HepG2 (cell line): Measurements from ENCODE around the gene ARMH3. TPM values are rescaled to one million over a fixed set of nuclear protein-coding genes. Genes with fewer than 3 reads are reported as not detected.

ENCODE experiments used
- CAMTA2 ChIP-seq: sonication (generic); formaldehyde crosslinking; IDR thresholded peaks from 2 replicates; pipeline ENCODE4 v1.4.0; 2020; ENCODE audit warnings: mild to moderate bottlenecking, missing genetic modification reagents, borderline replicate concordance
- CHD2 ChIP-seq: IDR thresholded peaks from 2 replicates; pipeline ENCODE4 v1.6.1; 2011; ENCODE audit warnings: low read depth, low read length, improper control_type of control experiment
- HOXA9 ChIP-seq: sonication (generic); formaldehyde crosslinking; IDR thresholded peaks from 2 replicates; pipeline ENCODE4 v1.8.1; 2022; ENCODE audit warnings: missing genetic modification reagents, mild to moderate bottlenecking, moderate library complexity, borderline replicate concordance
- ISX ChIP-seq: sonication (generic); formaldehyde crosslinking; conservative IDR thresholded peaks from 2 replicates; pipeline ENCODE4 v1.5.0; 2020; ENCODE audit warnings: missing genetic modification reagents
- KDM4B ChIP-seq: sonication (generic); formaldehyde crosslinking; IDR thresholded peaks from 2 replicates; pipeline ENCODE4 v1.4.0; 2020; ENCODE audit warnings: missing genetic modification reagents
- PITX1 ChIP-seq: sonication (generic); formaldehyde crosslinking; IDR thresholded peaks from 2 replicates; pipeline ENCODE4 v1.5.1; 2020; ENCODE audit warnings: mild to moderate bottlenecking, missing genetic modification reagents
- RARG ChIP-seq: sonication (generic); formaldehyde crosslinking; IDR thresholded peaks from 2 replicates; pipeline ENCODE4 v1.4.0; 2020; ENCODE audit warnings: low read depth, mild to moderate bottlenecking, missing genetic modification reagents
- SMAD3 ChIP-seq: sonication (generic); formaldehyde crosslinking; IDR thresholded peaks from 2 replicates; pipeline ENCODE4 v1.4.0; 2020; ENCODE audit warnings: missing genetic modification reagents
- ZHX2 ChIP-seq, 2 experiments: sonication (generic) in 1 of 2; formaldehyde crosslinking in 1 of 2; IDR thresholded peaks; 2 replicates each; pipeline versions ENCODE4 v1.6.1 to v1.9.0; 2014 to 2022; ENCODE audit warnings: antibody characterized with exemption in 1 of 2, borderline replicate concordance in 1 of 2, inconsistent platforms in 1 of 2, low read depth in 1 of 2, missing genetic modification reagents in 1 of 2
- ZNF121 ChIP-seq: sonication (generic); formaldehyde crosslinking; IDR thresholded peaks from 2 replicates; pipeline ENCODE4 v1.5.0; 2020; ENCODE audit warnings: mild to moderate bottlenecking, missing genetic modification reagents
- ZNF496 ChIP-seq: sonication (generic); formaldehyde crosslinking; IDR thresholded peaks from 2 replicates; pipeline ENCODE4 v1.8.1; 2023; ENCODE audit warnings: mild to moderate bottlenecking, moderate library complexity, missing genetic modification reagents; ENCODE audit not compliant: insufficient replicate concordance
- ZNF562 ChIP-seq: sonication (generic); formaldehyde crosslinking; IDR thresholded peaks from 2 replicates; pipeline ENCODE4 v1.8.0; 2022; ENCODE audit warnings: missing genetic modification reagents, borderline replicate concordance
- ZNF570 ChIP-seq: sonication (generic); formaldehyde crosslinking; IDR thresholded peaks from 2 replicates; pipeline ENCODE4 v1.4.0; 2020; ENCODE audit warnings: mild to moderate bottlenecking, missing genetic modification reagents, borderline replicate concordance
- polyA plus RNA-seq, 8 experiments: library from polyadenylated mRNA; depleted of rRNA in 3 of 8; stranded (reverse) in 7 of 8; unstranded in 1 of 8; fragments of >200 nt; fragmentation: Illumina TruSeq in 4 of 8; extraction: Trizol in 4 of 8; gene quantifications; 2 replicates each; pipeline versions ENCODE4 v1.2.1 to v1.2.3, GENCODE V29; 2011 to 2016; ENCODE audit warnings: low read depth in 4 of 8, missing spikeins in 1 of 8, mixed read lengths in 1 of 8; ENCODE audit not compliant: insufficient read depth in 1 of 8
- total RNA-seq, 5 experiments: library from RNA; depleted of rRNA; stranded (reverse); fragments of >200 nt; fragmentation: Illumina TruSeq; extraction: Trizol; gene quantifications; 2 replicates each; pipeline ENCODE4 v1.2.3, GENCODE V29; 2016; ENCODE audit warnings: low read depth in 1 of 5
- TF ChIP-seq, protein P1 (sequence below): sonication (generic); formaldehyde crosslinking; IDR thresholded peaks from 2 replicates; pipeline ENCODE4 v1.8.0; 2022; ENCODE audit warnings: mild to moderate bottlenecking, missing genetic modification reagents, moderate library complexity
- TF ChIP-seq, protein P2 (sequence below): sonication (generic); formaldehyde crosslinking; IDR thresholded peaks from 2 replicates; pipeline ENCODE4 v1.4.0; 2020; ENCODE audit warnings: missing genetic modification reagents

ARMH3 gene
- total and polyA plus RNA-seq, 2 of the 13 experiments (the other 11 are each of a cell fraction or from before 2014, with no cell fraction given): 8.4 to 16.9 TPM

- TF ChIP-seq ZHX2 (IDR thresholded peaks at IDR 0.05; ENCODE audit: low read depth) (no peak; the same call in 1 of the 2 replicates), ZHX2 (CRISPR knock-in tag; IDR thresholded peaks at IDR 0.05; ENCODE audit: borderline replicate concordance) (peak; percentile 72; the same call in 1 of the 2 replicates), ZNF121 (peak; percentile 62; the same call in 1 of the 2 replicates), RARG (CRISPR knock-in tag) (no peak), CAMTA2 (CRISPR knock-in tag) (no peak), CHD2 (peak; percentile 80), ZNF562 (CRISPR knock-in tag) (no peak), ZNF496 (CRISPR knock-in tag) (no peak), ZNF570 (CRISPR knock-in tag) (0 out of 2 replicates have a peak, but pooled peaks have one; percentile 34), PITX1 (CRISPR knock-in tag) (peak; percentile 77), SMAD3 (CRISPR knock-in tag) (peak; percentile 79; the same call in 1 of the 2 replicates), KDM4B (CRISPR knock-in tag) (no peak), ISX (CRISPR knock-in tag) (0 out of 2 replicates have a peak, but pooled peaks have one; percentile 57), HOXA9 (CRISPR knock-in tag) (no peak; the same call in 1 of the 2 replicates)
- TF ChIP-seq, protein P1, sequence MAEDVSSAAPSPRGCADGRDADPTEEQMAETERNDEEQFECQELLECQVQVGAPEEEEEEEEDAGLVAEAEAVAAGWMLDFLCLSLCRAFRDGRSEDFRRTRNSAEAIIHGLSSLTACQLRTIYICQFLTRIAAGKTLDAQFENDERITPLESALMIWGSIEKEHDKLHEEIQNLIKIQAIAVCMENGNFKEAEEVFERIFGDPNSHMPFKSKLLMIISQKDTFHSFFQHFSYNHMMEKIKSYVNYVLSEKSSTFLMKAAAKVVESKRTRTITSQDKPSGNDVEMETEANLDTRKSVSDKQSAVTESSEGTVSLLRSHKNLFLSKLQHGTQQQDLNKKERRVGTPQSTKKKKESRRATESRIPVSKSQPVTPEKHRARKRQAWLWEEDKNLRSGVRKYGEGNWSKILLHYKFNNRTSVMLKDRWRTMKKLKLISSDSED: no peak
- TF ChIP-seq, protein P2, sequence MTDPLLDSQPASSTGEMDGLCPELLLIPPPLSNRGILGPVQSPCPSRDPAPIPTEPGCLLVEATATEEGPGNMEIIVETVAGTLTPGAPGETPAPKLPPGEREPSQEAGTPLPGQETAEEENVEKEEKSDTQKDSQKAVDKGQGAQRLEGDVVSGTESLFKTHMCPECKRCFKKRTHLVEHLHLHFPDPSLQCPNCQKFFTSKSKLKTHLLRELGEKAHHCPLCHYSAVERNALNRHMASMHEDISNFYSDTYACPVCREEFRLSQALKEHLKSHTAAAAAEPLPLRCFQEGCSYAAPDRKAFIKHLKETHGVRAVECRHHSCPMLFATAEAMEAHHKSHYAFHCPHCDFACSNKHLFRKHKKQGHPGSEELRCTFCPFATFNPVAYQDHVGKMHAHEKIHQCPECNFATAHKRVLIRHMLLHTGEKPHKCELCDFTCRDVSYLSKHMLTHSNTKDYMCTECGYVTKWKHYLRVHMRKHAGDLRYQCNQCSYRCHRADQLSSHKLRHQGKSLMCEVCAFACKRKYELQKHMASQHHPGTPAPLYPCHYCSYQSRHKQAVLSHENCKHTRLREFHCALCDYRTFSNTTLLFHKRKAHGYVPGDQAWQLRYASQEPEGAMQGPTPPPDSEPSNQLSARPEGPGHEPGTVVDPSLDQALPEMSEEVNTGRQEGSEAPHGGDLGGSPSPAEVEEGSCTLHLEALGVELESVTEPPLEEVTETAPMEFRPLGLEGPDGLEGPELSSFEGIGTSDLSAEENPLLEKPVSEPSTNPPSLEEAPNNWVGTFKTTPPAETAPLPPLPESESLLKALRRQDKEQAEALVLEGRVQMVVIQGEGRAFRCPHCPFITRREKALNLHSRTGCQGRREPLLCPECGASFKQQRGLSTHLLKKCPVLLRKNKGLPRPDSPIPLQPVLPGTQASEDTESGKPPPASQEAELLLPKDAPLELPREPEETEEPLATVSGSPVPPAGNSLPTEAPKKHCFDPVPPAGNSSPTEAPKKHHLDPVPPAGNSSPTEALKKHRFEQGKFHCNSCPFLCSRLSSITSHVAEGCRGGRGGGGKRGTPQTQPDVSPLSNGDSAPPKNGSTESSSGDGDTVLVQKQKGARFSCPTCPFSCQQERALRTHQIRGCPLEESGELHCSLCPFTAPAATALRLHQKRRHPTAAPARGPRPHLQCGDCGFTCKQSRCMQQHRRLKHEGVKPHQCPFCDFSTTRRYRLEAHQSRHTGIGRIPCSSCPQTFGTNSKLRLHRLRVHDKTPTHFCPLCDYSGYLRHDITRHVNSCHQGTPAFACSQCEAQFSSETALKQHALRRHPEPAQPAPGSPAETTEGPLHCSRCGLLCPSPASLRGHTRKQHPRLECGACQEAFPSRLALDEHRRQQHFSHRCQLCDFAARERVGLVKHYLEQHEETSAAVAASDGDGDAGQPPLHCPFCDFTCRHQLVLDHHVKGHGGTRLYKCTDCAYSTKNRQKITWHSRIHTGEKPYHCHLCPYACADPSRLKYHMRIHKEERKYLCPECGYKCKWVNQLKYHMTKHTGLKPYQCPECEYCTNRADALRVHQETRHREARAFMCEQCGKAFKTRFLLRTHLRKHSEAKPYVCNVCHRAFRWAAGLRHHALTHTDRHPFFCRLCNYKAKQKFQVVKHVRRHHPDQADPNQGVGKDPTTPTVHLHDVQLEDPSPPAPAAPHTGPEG (CRISPR knock-in tag): no peak; the same call in 1 of the 2 replicates
Observed at GRCh38 chr10:102055647-102056419, at the start of gene ARMH3 (continued).
